DND-41 (cell line): ENCODE data around the gene KCNC1.

Experiments
- EZH2 ChIP-seq: IDR thresholded peaks from 3 replicates; pipeline ENCODE4 v1.6.1; 2012; ENCODE audit warnings: borderline replicate concordance, low read depth, mild to moderate bottlenecking, moderate library complexity, low read length, inconsistent platforms; ENCODE audit not compliant: severe bottlenecking
- TF ChIP-seq, protein P1 (sequence below): IDR thresholded peaks from 2 replicates; pipeline ENCODE4 v1.5.1; 2012; ENCODE audit warnings: borderline replicate concordance, low read length, moderate library complexity, mild to moderate bottlenecking; ENCODE audit not compliant: poor library complexity, severe bottlenecking; ENCODE audit errors: extremely low read depth

DNA sequence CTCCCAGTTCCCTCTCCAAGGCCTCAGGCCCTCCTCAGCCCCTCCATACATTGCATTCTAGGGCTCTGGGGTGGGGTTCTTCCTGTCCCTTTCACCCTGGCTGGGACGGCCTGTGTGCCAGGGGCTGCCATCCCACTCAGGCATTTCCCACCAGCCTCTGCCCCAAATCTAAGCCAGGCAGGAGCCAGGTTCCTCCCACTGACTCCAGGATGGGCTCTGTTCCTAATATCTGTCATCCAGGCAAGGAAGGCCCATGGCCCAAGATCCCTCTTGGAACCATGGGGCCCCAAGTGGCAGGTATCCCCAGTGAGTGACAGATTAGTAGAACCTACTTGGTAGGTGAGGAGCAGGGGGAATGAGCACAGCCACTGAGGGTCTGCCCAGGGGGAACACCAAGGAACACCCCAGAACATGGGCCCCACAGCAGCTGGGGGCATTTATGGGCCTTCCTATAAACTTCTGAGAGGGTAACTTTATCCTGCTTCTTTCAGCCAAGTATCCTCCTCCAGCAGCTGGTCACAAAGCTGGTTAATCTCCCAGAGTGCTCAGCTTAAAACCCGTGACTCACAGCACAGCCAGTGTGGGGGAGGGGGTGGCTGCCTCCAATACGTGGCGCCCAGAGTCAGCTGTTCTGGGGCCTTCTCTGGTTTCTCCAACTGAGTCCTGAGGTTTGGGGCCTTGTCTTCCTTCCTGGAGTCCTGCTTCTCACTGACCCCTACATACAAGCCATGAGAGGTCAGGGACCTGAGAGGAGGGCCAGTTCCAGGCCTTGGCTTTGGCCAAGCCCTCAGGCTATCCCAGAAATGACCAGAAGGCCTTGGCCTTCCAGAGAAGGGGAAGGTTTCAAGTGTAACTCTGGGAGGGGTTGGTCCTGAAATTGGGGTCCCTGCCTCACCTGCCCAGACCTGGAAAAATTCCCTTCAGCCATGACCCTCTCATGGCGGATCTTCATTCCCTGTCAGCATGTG lies 35.1 kb upstream of the KCNC1 start:
- TF ChIP-seq, protein P1, sequence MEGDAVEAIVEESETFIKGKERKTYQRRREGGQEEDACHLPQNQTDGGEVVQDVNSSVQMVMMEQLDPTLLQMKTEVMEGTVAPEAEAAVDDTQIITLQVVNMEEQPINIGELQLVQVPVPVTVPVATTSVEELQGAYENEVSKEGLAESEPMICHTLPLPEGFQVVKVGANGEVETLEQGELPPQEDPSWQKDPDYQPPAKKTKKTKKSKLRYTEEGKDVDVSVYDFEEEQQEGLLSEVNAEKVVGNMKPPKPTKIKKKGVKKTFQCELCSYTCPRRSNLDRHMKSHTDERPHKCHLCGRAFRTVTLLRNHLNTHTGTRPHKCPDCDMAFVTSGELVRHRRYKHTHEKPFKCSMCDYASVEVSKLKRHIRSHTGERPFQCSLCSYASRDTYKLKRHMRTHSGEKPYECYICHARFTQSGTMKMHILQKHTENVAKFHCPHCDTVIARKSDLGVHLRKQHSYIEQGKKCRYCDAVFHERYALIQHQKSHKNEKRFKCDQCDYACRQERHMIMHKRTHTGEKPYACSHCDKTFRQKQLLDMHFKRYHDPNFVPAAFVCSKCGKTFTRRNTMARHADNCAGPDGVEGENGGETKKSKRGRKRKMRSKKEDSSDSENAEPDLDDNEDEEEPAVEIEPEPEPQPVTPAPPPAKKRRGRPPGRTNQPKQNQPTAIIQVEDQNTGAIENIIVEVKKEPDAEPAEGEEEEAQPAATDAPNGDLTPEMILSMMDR, result no peak
- no peak for TF ChIP-seq EZH2
